ENCODE results near the gene RAB9A. TPM values are rescaled to one million over a fixed set of nuclear protein-coding genes. Genes with fewer than 3 reads are reported as not detected.

The RAB9A gene
- total and polyA plus RNA-seq, 2 donors from 2014 or later = 31.1 to 33.7 TPM

- FAIRE-seq (no peak), DNase-seq (no peak)
- Histone ChIP-seq H3K4me1 (ENCODE audit: control insufficient read depth in 2 of 3, insufficient read depth in 2 of 3, low read depth in 1 of 3, low read length in 3 of 3) (no peaks in the 10 kb centered on the region), H3K4me3 (ENCODE audit: low read length in 3 of 3) (no peak overlapping the region), H3K27me3 (ENCODE audit: control insufficient read depth, insufficient read depth, low read length) (peaks cover 2% of the 10 kb centered on the region), H3K36me3 (ENCODE audit: control insufficient read depth in 2 of 3, insufficient read depth in 3 of 3, low read length in 3 of 3) (peaks cover 5 to 8% (median 6%) of the 10 kb centered on the region in 3 donors), H3K9ac (ENCODE audit: low read length in 3 of 3) (no peak overlapping the region), H3K9me3 (ENCODE audit: control insufficient read depth in 2 of 3, insufficient read depth in 1 of 3, low read length in 3 of 3) (no peaks in the 10 kb centered on the region), H3K27ac (ENCODE audit: low read depth in 2 of 2, low read length in 2 of 2) (no peak overlapping the region)
- no peak for TF ChIP-seq CTCF (IDR thresholded peaks at IDR 0.05; ENCODE audit: borderline replicate concordance, extremely low read depth, insufficient read depth)
- intact Hi-C loops (cut with DNase I) = no loop called here
These were observed 22.2 kb downstream of the RAB9A start for GRCh38 chrX:13711141-13711540.

- DNase-seq (no peak), FAIRE-seq (no peak)
- Histone ChIP-seq H3K9ac (ENCODE audit: low read length in 3 of 3) (no peak overlapping the region), H3K27ac (ENCODE audit: low read depth in 2 of 2, low read length in 2 of 2) (no peak overlapping the region), H3K36me3 (ENCODE audit: control insufficient read depth in 2 of 3, insufficient read depth in 3 of 3, low read length in 3 of 3) (peaks cover 2 to 10% (median 8%) of the 10 kb centered on the region in 3 donors), H3K4me3 (ENCODE audit: low read length in 3 of 3) (no peak overlapping the region), H3K27me3 (ENCODE audit: control insufficient read depth, insufficient read depth, low read length) (no peaks in the 10 kb centered on the region), H3K9me3 (ENCODE audit: control insufficient read depth in 2 of 3, insufficient read depth in 1 of 3, low read length in 3 of 3) (no peaks in the 10 kb centered on the region), H3K4me1 (ENCODE audit: control insufficient read depth in 2 of 3, insufficient read depth in 2 of 3, low read depth in 1 of 3, low read length in 3 of 3) (no peaks in the 10 kb centered on the region)
- intact Hi-C loops (cut with DNase I) = no loop called here
- TF ChIP-seq CTCF (IDR thresholded peaks at IDR 0.05; ENCODE audit: borderline replicate concordance, extremely low read depth, insufficient read depth) = no peak
These were observed 27.5 kb downstream of the RAB9A start for GRCh38 chrX:13716455-13716854.

GRCh38 chrX:13716905-13717304 lies 28.0 kb downstream of the RAB9A start:
- intact Hi-C loops (cut with DNase I) = no loop called here
- FAIRE-seq = no peak

More at GRCh38 chrX:13716905-13717304, 28.0 kb downstream of the RAB9A start:
- H3K4me1 ChIP-seq (ENCODE audit: control insufficient read depth in 2 of 3, insufficient read depth in 2 of 3, low read depth in 1 of 3, low read length in 3 of 3) = no peaks in the 10 kb centered on the region
- peaks cover 0 to 6% (median 5%) of the 10 kb centered on the region in 3 donors for H3K36me3 ChIP-seq (ENCODE audit: control insufficient read depth in 2 of 3, insufficient read depth in 3 of 3, low read length in 3 of 3)
- no peak for TF ChIP-seq CTCF (IDR thresholded peaks at IDR 0.05; ENCODE audit: borderline replicate concordance, extremely low read depth, insufficient read depth)
- peak in 3 of 5 donors; percentile 28 to 50 (median 39) for DNase-seq
- H3K9ac ChIP-seq (ENCODE audit: low read length in 3 of 3) = no peak overlapping the region
- no peaks in the 10 kb centered on the region for H3K9me3 ChIP-seq (ENCODE audit: control insufficient read depth in 2 of 3, insufficient read depth in 1 of 3, low read length in 3 of 3)
- no peaks in the 10 kb centered on the region for H3K27me3 ChIP-seq (ENCODE audit: control insufficient read depth, insufficient read depth, low read length)
- no peak overlapping the region for H3K27ac ChIP-seq (ENCODE audit: low read depth in 2 of 2, low read length in 2 of 2)
- no peak overlapping the region for H3K4me3 ChIP-seq (ENCODE audit: low read length in 3 of 3)

Data from kidney (tissue), 14 donors.